ENCODE results near the gene ATXN2. TPM values are rescaled to one million over a fixed set of nuclear protein-coding genes. Genes with fewer than 3 reads are reported as not detected.
"Not testable (repeated sequence)": the region's sequence is repeated elsewhere in the genome, so short reads cannot be mapped to it uniquely, and the experiment has no call there.

The ATXN2 gene
- total and polyA plus RNA-seq, 4 donors = 51.7 to 99.2 (median 74.4) TPM

DNA sequence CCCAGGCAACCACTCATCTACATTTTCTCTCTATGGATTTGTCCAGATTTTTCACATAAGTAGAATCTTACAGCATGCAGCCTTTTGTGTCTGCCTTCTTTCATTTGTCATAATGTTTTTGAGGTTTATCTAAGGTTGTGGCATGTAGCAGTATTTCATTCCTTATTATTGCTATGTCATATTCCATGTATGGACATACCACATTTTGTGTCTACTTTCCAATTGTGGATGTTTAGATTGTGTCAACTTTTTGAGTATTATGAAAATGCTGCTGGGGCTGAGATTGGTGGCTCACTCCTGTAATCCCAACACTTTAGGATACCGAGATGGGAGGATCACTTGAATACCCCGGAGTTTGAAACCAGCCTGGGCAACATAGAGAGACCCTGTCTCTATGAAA, 3.2 kb upstream of the ATXN2 start:
- WGBS (ENCODE audit: insufficient coverage) = no CpG with 5 or more reads among the region's 2 CpGs
- DNase-seq (ENCODE audit: low read depth in 4 of 6, low spot score in 6 of 6) = no peak
- Histone ChIP-seq H3K36me3 (ENCODE audit: control insufficient read depth, insufficient read depth, low read length) (no peaks in the 10 kb centered on the region), H3K9me3 (ENCODE audit: control insufficient read depth, insufficient read depth, low read length) (no peaks in the 10 kb centered on the region), H3K4me1 (ENCODE audit: control insufficient read depth, insufficient read depth, low read length) (peaks cover 7% of the 10 kb centered on the region), H3K27me3 (ENCODE audit: control insufficient read depth, insufficient read depth, low read length) (no peaks in the 10 kb centered on the region), H3K27ac (ENCODE audit: low read depth, low read length) (no peak overlapping the region), H3K4me3 (ENCODE audit: low read depth, low read length) (no peak overlapping the region)

DNA sequence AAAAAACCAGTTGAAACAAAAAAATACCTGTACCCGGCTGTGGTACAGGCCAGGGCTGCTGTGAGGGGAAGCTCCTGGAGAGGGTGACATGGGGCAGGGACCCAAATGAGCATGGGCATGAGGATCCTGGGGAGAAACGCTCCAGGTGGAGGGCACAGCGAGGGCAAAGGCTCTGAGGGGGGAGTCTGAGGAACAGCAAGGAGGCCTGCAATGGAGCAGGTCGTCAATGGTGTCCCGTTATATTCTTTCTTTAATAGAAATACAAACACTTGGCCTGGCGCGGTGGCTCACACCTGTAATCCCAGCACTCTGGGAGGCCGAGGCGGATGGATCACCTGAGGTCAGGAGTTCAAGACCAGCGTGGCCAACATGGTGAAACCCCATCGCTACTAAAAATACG, 1.9 kb upstream of the ATXN2 start:
- not testable (repeated sequence) for H3K27me3 ChIP-seq (ENCODE audit: control insufficient read depth, insufficient read depth, low read length); H3K36me3 ChIP-seq (ENCODE audit: control insufficient read depth, insufficient read depth, low read length); H3K9me3 ChIP-seq (ENCODE audit: control insufficient read depth, insufficient read depth, low read length); H3K4me3 ChIP-seq (ENCODE audit: low read depth, low read length); H3K4me1 ChIP-seq (ENCODE audit: control insufficient read depth, insufficient read depth, low read length); H3K27ac ChIP-seq (ENCODE audit: low read depth, low read length); DNase-seq (ENCODE audit: low read depth in 4 of 6, low spot score in 6 of 6)
- WGBS (ENCODE audit: insufficient coverage) = 95% methylated on average over 12 of the region's 12 CpGs

DNA sequence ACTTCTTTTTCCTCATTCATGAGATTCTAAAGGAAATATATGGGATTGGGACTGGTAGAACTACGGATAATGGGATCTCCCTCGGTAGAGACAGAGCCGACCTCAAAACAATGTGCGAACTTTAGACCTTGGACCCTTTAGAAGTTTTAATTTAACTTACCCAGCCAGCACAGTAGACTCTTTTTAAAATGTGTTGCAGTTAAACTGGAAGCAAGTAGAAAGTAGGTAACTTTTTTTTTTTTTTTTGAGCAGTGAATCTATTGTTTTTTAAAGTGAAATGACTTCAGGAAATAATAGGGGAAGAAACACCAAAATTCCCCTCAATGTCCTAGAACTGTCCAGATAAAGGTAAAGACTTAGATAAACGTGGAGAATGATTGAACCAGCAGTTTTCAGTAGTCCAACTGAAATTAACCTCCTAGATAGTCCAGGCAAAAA, 1.1 kb upstream of the ATXN2 start:
- WGBS (ENCODE audit: insufficient coverage) = no CpG with 5 or more reads among the region's 5 CpGs
- H3K27me3 ChIP-seq (ENCODE audit: control insufficient read depth, insufficient read depth, low read length) = no peaks in the 10 kb centered on the region

DNA sequence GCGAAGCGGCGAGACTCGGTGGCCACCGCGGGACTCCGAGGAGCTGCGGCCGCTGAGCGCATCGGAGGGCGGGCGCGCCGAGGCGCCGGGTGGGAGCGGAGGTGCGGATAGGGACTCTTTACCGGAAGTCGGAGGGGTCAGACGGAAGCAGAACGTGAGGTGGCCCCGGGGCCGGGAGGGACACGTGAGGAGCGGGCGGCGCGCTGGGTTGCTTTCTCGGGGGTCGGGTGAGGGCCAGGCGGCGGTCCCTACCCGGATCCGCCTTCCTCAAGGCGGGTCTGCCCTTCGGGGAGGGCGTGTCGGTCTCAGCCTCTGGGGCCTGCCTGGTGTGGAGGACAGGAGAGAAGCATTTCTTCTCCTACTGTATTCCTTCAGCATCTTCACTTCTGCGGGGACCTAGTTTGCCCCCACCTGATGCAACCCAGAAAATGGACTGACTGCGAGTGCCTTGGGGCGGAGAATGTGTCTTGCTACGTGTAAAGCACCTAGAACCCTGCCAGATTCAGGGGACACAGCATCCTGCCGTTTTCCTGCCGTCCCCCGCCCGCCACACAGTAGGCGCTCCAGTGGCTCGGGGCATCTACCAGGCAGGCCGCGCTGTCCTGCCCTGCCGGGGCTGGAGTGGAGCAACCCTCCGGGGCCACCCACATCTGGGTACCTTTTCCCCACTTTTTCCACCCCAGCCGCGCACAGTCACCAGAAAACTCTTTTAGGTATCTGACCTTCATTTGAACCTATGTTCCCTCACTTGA, 514 bp upstream of the ATXN2 start:
- no peaks in the 10 kb centered on the region for H3K36me3 ChIP-seq (ENCODE audit: control insufficient read depth, insufficient read depth, low read length)
- H3K9me3 ChIP-seq (ENCODE audit: control insufficient read depth, insufficient read depth, low read length) = no peaks in the 10 kb centered on the region
- 0% methylated on average over 47 of the region's 56 CpGs for WGBS (ENCODE audit: insufficient coverage)
- no peaks in the 10 kb centered on the region for H3K27me3 ChIP-seq (ENCODE audit: control insufficient read depth, insufficient read depth, low read length)
- DNase-seq (ENCODE audit: low read depth in 4 of 6, low spot score in 6 of 6) = peak; percentile 77 to 96 (median 81)
- peak overlapping the region; percentile 81 for H3K27ac ChIP-seq (ENCODE audit: low read depth, low read length)
- peak overlapping the region; percentile 71 for H3K4me3 ChIP-seq (ENCODE audit: low read depth, low read length)
- peaks cover 17% of the 10 kb centered on the region for H3K4me1 ChIP-seq (ENCODE audit: control insufficient read depth, insufficient read depth, low read length)

More for the DNA sequence above, 1.1 kb upstream of the ATXN2 start:
- Histone ChIP-seq H3K36me3 (ENCODE audit: control insufficient read depth, insufficient read depth, low read length) (no peaks in the 10 kb centered on the region), H3K4me3 (ENCODE audit: low read depth, low read length) (peak overlapping the region; percentile 71), H3K9me3 (ENCODE audit: control insufficient read depth, insufficient read depth, low read length) (no peaks in the 10 kb centered on the region), H3K4me1 (ENCODE audit: control insufficient read depth, insufficient read depth, low read length) (peaks cover 16% of the 10 kb centered on the region), H3K27ac (ENCODE audit: low read depth, low read length) (peak overlapping the region; percentile 81)
- DNase-seq (ENCODE audit: low read depth in 4 of 6, low spot score in 6 of 6) = no peak

DNA sequence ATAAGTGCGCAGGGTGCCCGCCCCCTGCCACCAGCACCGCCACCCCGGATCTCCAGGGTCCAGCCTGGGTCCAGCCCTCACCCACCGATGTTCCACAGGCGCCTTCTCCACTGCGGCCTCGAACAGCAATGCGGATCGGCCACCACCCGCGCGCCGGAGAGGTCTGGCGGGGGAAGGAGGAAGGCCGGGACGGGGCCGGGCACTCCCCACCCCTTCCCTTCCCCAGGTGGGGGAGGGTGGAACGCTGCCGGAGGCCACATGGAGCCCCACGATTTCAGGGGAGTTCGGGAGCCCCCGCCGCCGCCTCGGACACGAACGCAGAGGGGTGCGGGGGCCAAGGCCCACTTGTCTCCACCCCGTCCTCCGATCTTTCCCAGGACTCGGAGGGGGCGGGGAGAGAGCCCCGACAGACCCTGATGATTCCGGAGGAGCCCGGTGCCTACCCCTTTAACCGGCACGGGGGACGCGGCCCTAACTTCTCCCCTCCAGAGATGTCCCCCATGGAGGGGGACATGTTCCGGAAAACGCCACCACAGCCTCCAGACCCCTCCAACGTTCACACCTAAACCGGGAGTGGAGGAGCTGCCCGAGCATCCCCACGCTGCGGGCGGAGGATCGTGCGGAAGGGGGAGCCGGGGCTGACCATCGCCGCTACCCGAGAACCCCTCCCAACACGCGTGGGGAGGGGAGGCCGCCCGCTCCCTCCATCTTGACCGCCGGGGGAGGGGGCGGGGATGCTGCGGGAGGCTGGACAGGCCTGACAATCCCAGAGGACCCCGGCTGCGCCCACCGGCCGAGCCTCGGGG, 1.1 kb downstream of the ATXN2 start:
- H3K4me1 ChIP-seq (ENCODE audit: control insufficient read depth, insufficient read depth, low read length) = peaks cover 21% of the 10 kb centered on the region
- WGBS (ENCODE audit: insufficient coverage) = 0% methylated on average over 44 of the region's 67 CpGs

DNA sequence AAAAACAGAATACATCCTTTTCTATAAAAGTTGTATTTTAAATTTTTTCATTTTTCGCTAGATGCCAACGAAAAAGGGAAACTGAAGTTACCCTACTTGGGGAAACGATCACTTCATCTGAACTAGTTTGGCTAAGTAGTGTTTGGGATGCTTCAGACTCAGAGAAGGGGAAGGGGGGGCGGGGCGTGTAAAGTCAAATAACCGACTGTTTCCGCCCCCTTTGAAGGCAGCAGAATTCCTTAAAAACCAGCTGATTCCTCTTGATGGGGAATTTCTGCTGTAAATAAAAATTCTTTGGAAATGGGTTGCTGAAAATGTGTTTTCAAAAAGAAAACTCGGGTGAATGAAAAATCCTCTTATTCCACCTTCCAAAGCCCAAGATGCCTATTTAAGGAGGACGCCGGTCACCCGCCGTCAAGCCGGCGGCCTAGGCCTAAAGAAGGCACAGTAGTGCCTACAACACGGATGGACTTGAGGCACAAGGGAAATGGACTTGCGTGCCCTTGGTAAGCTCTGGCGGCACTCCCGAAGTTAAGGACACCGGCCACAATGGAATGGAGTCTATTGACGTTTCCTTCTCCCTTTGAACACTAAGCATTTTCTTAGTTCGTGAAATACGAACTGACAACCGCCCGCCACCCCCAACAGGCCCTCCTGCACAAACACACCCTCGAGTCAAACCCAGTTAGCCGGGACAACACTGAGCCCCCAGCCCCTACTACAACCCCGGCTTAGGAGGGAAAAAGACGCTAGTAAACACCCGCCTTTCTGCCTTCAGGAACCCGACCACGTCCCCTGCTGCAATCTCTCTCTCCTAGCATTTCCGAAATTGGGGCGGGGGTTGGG, 1.9 kb downstream of the ATXN2 start:
- no peaks in the 10 kb centered on the region for H3K36me3 ChIP-seq (ENCODE audit: control insufficient read depth, insufficient read depth, low read length)
- H3K27ac ChIP-seq (ENCODE audit: low read depth, low read length) = peak overlapping the region; percentile 88
- peak overlapping the region; percentile 84 for H3K4me3 ChIP-seq (ENCODE audit: low read depth, low read length)
- H3K27me3 ChIP-seq (ENCODE audit: control insufficient read depth, insufficient read depth, low read length) = no peaks in the 10 kb centered on the region
- peak in 3 of 6 donors; percentile 22 to 81 (median 62) for DNase-seq (ENCODE audit: low read depth in 4 of 6, low spot score in 6 of 6)
- no peaks in the 10 kb centered on the region for H3K9me3 ChIP-seq (ENCODE audit: control insufficient read depth, insufficient read depth, low read length)
- peaks cover 21% of the 10 kb centered on the region for H3K4me1 ChIP-seq (ENCODE audit: control insufficient read depth, insufficient read depth, low read length)
- WGBS (ENCODE audit: insufficient coverage) = 0% methylated on average over 23 of the region's 33 CpGs

More for the DNA sequence above, 1.1 kb downstream of the ATXN2 start:
- no peaks in the 10 kb centered on the region for H3K27me3 ChIP-seq (ENCODE audit: control insufficient read depth, insufficient read depth, low read length)
- no peaks in the 10 kb centered on the region for H3K9me3 ChIP-seq (ENCODE audit: control insufficient read depth, insufficient read depth, low read length)
- DNase-seq (ENCODE audit: low read depth in 4 of 6, low spot score in 6 of 6) = peak in 3 of 6 donors; percentile 31 to 79 (median 79)
- H3K27ac ChIP-seq (ENCODE audit: low read depth, low read length) = peak overlapping the region; percentile 88
- H3K36me3 ChIP-seq (ENCODE audit: control insufficient read depth, insufficient read depth, low read length) = no peaks in the 10 kb centered on the region
- peak overlapping the region; percentile 84 for H3K4me3 ChIP-seq (ENCODE audit: low read depth, low read length)

DNA sequence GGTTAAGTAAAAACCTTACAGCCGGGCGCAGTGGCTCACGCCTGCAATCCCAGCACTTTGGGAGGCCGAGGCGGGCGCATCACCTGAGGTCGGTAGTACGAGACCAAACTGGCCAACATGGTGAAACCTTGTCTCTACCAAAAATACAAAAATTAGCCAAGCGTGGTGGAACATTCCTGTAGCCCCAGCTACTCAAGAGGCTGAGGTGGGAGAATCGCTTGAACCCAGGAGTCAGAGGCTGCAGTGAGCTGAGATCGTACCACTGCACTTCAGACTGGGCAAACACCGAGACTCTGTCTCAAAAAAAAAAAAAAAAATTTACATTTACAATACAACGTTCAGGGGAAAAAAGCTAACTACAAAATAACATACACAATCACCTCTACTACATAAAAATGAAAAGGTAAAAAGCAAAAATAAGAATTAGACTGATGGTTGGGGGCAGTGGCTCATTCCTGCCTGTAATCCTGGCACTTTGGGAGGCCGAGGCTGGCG, 3.7 kb downstream of the ATXN2 start:
- peaks cover 25% of the 10 kb centered on the region for H3K4me1 ChIP-seq (ENCODE audit: control insufficient read depth, insufficient read depth, low read length)
- H3K4me3 ChIP-seq (ENCODE audit: low read depth, low read length); H3K9me3 ChIP-seq (ENCODE audit: control insufficient read depth, insufficient read depth, low read length); DNase-seq (ENCODE audit: low read depth in 4 of 6, low spot score in 6 of 6); H3K27ac ChIP-seq (ENCODE audit: low read depth, low read length); H3K36me3 ChIP-seq (ENCODE audit: control insufficient read depth, insufficient read depth, low read length); H3K27me3 ChIP-seq (ENCODE audit: control insufficient read depth, insufficient read depth, low read length): not testable (repeated sequence)
- 93% methylated on average over 5 of the region's 15 CpGs for WGBS (ENCODE audit: insufficient coverage)

DNA sequence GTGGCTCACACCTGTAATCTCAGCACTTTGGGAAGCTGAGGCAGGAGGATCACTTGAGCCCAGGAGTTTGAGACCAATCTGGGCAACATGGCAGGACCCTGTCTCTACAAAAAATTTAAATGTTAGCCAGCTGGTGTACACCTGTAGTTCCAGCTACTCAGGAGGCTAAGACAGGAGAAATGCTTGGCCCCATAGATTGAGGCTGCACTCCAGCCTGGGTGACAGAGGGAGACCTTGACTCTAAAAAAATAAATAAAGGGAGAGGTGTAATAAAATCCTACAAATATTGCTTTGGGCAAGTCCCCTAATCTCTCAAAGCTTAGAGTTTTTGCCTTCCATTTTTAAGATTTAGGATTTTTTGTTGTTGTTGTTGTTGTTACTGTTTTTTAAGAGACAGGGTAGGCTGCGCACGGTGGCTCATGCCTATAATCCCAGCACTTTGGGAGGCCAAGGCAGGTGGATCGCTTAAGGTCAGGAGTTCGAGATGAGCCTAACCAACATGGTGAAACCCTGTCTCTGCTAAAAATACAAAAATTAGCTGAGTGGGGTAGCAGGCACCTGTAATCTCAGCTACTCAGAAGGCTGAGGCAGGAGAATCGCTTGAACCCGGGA, 7.6 kb downstream of the ATXN2 start:
- not testable (repeated sequence) for H3K36me3 ChIP-seq (ENCODE audit: control insufficient read depth, insufficient read depth, low read length); H3K9me3 ChIP-seq (ENCODE audit: control insufficient read depth, insufficient read depth, low read length); DNase-seq (ENCODE audit: low read depth in 4 of 6, low spot score in 6 of 6); H3K4me3 ChIP-seq (ENCODE audit: low read depth, low read length); H3K27ac ChIP-seq (ENCODE audit: low read depth, low read length); H3K27me3 ChIP-seq (ENCODE audit: control insufficient read depth, insufficient read depth, low read length)
- 87% methylated on average over 6 of the region's 6 CpGs for WGBS (ENCODE audit: insufficient coverage)
- peaks cover 18% of the 10 kb centered on the region for H3K4me1 ChIP-seq (ENCODE audit: control insufficient read depth, insufficient read depth, low read length)

DNA sequence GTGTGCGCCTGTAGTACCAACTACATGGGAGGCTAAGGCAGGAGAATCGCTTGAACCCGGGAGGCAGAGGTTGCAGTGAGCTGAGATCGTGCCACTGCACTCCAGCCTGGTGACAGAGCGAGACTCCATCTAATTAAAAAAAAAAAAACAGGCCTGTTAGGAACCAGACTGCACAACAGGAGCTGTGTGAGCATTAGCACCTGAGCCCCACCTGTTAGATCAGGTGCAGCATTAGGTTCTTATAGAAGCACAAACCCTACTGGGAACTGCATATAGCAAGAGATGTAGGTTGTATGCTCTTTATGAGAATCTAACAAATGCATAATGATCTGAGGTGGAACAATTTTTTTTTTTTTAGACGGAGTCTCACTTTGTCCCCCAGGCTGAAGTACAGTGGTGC, 8.6 kb downstream of the ATXN2 start:
- WGBS (ENCODE audit: insufficient coverage) = 71% methylated on average over 1 of the region's 6 CpGs
- Histone ChIP-seq H3K4me3 (ENCODE audit: low read depth, low read length) (no peak overlapping the region), H3K4me1 (ENCODE audit: control insufficient read depth, insufficient read depth, low read length) (peaks cover 12% of the 10 kb centered on the region), H3K36me3 (ENCODE audit: control insufficient read depth, insufficient read depth, low read length) (peaks cover 4% of the 10 kb centered on the region), H3K27ac (ENCODE audit: low read depth, low read length) (no peak overlapping the region), H3K9me3 (ENCODE audit: control insufficient read depth, insufficient read depth, low read length) (no peaks in the 10 kb centered on the region), H3K27me3 (ENCODE audit: control insufficient read depth, insufficient read depth, low read length) (no peaks in the 10 kb centered on the region)
- no peak for DNase-seq (ENCODE audit: low read depth in 4 of 6, low spot score in 6 of 6)
